ENCODE measurements around the gene FBXO3. TPM values are rescaled to one million over a fixed set of nuclear protein-coding genes. Genes with fewer than 3 reads are reported as not detected.
A peak's percentile ranks its signal among the peaks of the same experiment; 100 is the strongest.
"Not testable (repeated sequence)": the region's sequence is repeated elsewhere in the genome, so short reads cannot be mapped to it uniquely, and the experiment has no call there.

The FBXO3 gene
- total RNA-seq = 10 to 100 TPM; 26.5 to 49.2 (median 43.8) TPM

GRCh38 chr11:33773987-33774735 lies at the start of gene FBXO3:
FBXO3 (minus strand) TSS chr11:33774520; CDS start chr11:33774497, 23 bp downstream.
- WGBS = 0% methylated on average over 12 of the region's 64 CpGs

GRCh38 chr11:33822981-33823380 lies 48.7 kb upstream of the FBXO3 start:
- DNase-seq (ENCODE audit: extremely low spot score); H3K27ac ChIP-seq (replicated peaks in 1 of 4); H3K9me3 ChIP-seq; H3K36me3 ChIP-seq; H3K4me3 ChIP-seq; intact Hi-C loops (cut with DNase I); H3K4me1 ChIP-seq: not testable (repeated sequence)
- WGBS = 59% methylated on average over 3 of the region's 3 CpGs
- peaks cover 0 to 76% (median 2%) of the 10 kb centered on the region in 4 donors for H3K27me3 ChIP-seq

More at GRCh38 chr11:33773987-33774735, at the start of gene FBXO3:
- no peaks in the 10 kb centered on the region for H3K27me3 ChIP-seq
- H3K9me3 ChIP-seq = no peaks in the 10 kb centered on the region
- TF ChIP-seq EP300 (IDR thresholded peaks at IDR 0.05) = no peak
- TF ChIP-seq CTCF (IDR thresholded peaks at IDR 0.05) = no peak
- TF ChIP-seq POLR2AphosphoS5 (IDR thresholded peaks at IDR 0.05) = peak; percentile 72 to 85
- no peak for TF ChIP-seq POLR2A (IDR thresholded peaks at IDR 0.05; ENCODE audit: low read depth)
- peak within 1 kb of the TSS; percentile 85 to 91 (median 87) for H3K27ac ChIP-seq (replicated peaks in 1 of 4)
- peaks cover 42 to 66% (median 50%) of the 10 kb centered on the region in 4 donors for H3K4me1 ChIP-seq
- H3K36me3 ChIP-seq = peaks cover 7 to 14% (median 8%) of the 10 kb centered on the region in 4 donors
- peak within 1 kb of the TSS; percentile 71 to 89 (median 84) for H3K4me3 ChIP-seq
- intact Hi-C loops (cut with DNase I) = loop anchor here (10.0 kb wide), 1 partner anchor 609 kb away; the partner anchor contains the start of gene CSTF3
- DNase-seq (ENCODE audit: extremely low spot score) = peak; percentile 97

- Histone ChIP-seq H3K27me3 (peaks cover 0 to 52% (median 0%) of the 10 kb centered on the region in 4 donors), H3K27ac (replicated peaks in 1 of 4) (no peak overlapping the region), H3K4me3 (no peak overlapping the region), H3K4me1 (no peaks in the 10 kb centered on the region), H3K9me3 (no peaks in the 10 kb centered on the region), H3K36me3 (no peaks in the 10 kb centered on the region)
- no peak for DNase-seq (ENCODE audit: extremely low spot score)
- TF ChIP-seq EP300 (IDR thresholded peaks at IDR 0.05) (no peak), CTCF (IDR thresholded peaks at IDR 0.05) (no peak), POLR2A (IDR thresholded peaks at IDR 0.05; ENCODE audit: low read depth) (no peak), POLR2AphosphoS5 (IDR thresholded peaks at IDR 0.05) (no peak)
- intact Hi-C loops (cut with DNase I) = no loop called here
- whole genome bisulfite sequencing = 70% methylated on average over 16 of the region's 16 CpGs
Measured at GRCh38 chr11:33819278-33820035, 45.1 kb upstream of the FBXO3 start.

- Histone ChIP-seq H3K4me3 (no peak overlapping the region), H3K9me3 (no peaks in the 10 kb centered on the region), H3K27me3 (peaks cover 0 to 6% (median 0%) of the 10 kb centered on the region in 4 donors), H3K27ac (replicated peaks in 1 of 4) (no peak overlapping the region), H3K36me3 (no peaks in the 10 kb centered on the region), H3K4me1 (no peaks in the 10 kb centered on the region)
- TF ChIP-seq POLR2AphosphoS5 (IDR thresholded peaks at IDR 0.05) (peak in 1 of 2 donors; percentile 24), POLR2A (IDR thresholded peaks at IDR 0.05; ENCODE audit: low read depth) (no peak), CTCF (IDR thresholded peaks at IDR 0.05) (peak; percentile 87 to 94 (median 90))
- intact Hi-C loops (cut with DNase I) = loop anchor here (2.0 kb wide), 1 partner anchor 20 kb away; no protein-coding TSS in a partner anchor
- 12% methylated on average over 8 of the region's 12 CpGs for WGBS
- no peak for DNase-seq (ENCODE audit: extremely low spot score)
Measured at GRCh38 chr11:33808228-33808828, 34.0 kb upstream of the FBXO3 start.

GRCh38 chr11:33804471-33804870 lies 30.2 kb upstream of the FBXO3 start:
- H3K4me3 ChIP-seq = no peak overlapping the region
- TF ChIP-seq POLR2A (IDR thresholded peaks at IDR 0.05; ENCODE audit: low read depth) = no peak
- no peak for TF ChIP-seq EP300 (IDR thresholded peaks at IDR 0.05)
- TF ChIP-seq CTCF (IDR thresholded peaks at IDR 0.05) = no peak
- no peak for TF ChIP-seq POLR2AphosphoS5 (IDR thresholded peaks at IDR 0.05)
- intact Hi-C loops (cut with DNase I) = no loop called here
- WGBS = 80% methylated on average over 2 of the region's 2 CpGs
- peaks cover 0 to 33% (median 7%) of the 10 kb centered on the region in 4 donors for H3K27me3 ChIP-seq
- H3K4me1 ChIP-seq = peaks cover 8 to 15% (median 12%) of the 10 kb centered on the region in 4 donors
- no peaks in the 10 kb centered on the region for H3K36me3 ChIP-seq
- no peak overlapping the region for H3K27ac ChIP-seq (replicated peaks in 1 of 4)
- no peaks in the 10 kb centered on the region for H3K9me3 ChIP-seq
- no peak for DNase-seq (ENCODE audit: extremely low spot score)
